GM18907 (cell line): ENCODE results near the gene SNX24.
"Not testable (repeated sequence)": the region's sequence is repeated elsewhere in the genome, so short reads cannot be mapped to it uniquely, and the experiment has no call there.

Experiments used
- ATAC-seq: cut with Tn5 transposase; IDR thresholded peaks from one replicate; pipeline ENCODE4 v1.9.1; 2021; ENCODE audit warnings: mild to moderate bottlenecking, moderate library complexity; ENCODE audit not compliant: unreplicated experiment

Gene SNX24

DNA sequence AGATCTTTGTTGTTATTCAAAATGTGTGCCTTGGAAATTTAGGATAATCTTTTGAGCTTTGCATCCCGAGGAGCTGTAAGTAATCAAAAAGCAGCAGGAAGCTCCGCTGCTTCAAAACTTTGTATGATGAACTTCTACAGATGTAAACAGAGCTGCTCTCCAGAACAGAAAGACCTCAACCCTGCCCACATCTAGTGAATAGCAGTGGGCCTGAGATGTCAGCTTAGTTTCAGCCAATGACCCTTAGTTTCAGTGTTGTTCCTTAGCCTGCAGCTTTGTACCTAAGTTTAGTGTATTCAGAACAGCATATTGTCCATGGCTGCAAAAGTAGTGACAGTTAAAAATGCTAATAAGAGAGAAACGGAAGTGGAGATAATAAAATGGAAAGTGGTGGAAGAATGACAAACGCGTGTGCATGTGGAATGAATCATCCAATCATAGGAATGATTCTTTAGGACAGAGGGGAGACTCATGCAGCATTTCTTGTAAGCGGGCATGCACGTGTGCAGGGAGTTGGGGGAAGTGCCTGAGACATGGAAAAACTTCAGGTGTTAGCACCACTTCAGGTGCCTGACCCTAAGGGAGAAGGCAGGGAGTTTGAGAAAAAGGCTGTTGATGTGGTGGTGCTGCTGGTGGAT is 24.9 kb downstream of the SNX24 start:
- ATAC-seq = no peak

DNA sequence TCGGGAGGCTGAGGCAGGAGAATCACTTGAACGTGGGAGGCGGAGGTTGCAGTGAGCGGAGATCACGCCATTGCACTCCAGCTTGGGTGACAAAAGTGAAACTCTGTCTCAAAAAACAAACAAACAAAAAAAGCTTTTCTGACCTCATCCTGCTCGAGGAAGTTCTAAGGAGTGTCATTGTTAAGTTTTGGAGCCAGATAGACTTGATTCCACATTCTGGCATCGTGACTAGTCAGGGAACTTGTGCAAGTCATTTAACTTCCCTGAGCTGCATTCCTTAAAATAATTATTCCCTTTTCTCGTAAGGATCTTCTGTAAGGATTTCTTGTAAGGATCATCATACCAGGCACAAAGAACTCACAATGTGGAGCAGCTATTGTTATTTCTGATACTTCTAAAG is 26.2 kb downstream of the SNX24 start:
- no peak for ATAC-seq

- ATAC-seq = no peak
Measured at GRCh38 chr5:122874179-122874875, 28.9 kb downstream of the SNX24 start.

DNA sequence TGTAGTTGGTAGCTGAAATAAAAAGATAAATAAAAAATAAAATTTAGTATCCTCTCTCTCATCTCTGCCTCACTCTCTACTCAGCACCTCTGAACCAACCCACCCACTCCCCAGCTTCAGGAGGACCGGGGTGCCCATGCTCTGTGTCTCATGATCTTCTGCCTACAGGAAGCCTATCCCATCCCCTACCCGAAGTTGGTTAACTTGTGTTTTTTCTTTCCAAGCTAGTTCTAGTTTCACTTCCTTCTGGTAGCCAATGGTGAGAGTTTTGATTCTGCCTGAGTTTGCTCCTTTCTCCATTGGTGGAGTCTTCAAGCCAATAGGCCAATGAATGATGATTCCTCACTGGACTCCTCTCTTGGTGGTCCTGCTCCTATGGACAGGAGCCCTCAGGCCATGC is 32.1 kb downstream of the SNX24 start:
- ATAC-seq = peak; percentile 63

DNA sequence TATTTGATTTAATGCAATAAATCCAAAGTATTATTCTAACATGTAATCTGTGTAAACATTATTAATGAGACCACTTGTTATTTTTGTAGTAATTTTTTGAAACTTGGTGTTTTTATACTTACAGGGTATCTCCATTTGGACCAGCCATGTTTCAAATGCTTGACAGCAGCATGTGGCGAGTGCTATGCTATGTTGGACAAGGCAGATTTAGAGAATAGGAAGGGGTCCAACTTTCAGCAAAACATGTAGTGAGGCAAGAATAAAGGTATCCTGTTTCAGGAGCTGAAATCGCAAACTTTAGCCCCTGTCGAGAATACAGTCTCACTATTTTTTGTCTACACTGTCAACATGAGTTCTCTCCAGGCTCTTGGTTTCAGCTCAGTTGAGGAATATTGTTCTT is 33.7 kb downstream of the SNX24 start:
- no peak for ATAC-seq

GRCh38 chr5:122880170-122880689 is 34.8 kb downstream of the SNX24 start:
- no peak for ATAC-seq

DNA sequence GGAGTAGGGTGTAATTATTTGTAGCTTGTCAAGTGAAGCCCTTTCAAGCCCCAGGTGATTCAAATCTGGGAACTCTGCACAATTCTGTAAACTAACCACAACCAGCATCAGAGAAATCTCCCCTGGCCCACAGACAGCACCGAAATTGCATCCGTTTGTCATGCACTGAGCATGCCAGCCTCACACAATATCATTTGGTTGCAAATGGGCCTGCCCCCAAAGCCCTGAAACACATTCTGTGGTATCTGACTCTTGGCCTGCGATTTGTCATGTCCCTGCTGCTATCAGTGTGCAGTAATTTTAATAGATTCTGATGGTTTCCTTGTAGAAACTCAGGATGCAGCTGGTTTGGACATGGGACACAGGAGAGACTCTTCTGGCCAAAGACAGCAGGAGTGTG is 35.3 kb downstream of the SNX24 start:
- ATAC-seq = peak; percentile 67

- ATAC-seq = peak; percentile 56
Measured at GRCh38 chr5:122882831-122883230, 37.4 kb downstream of the SNX24 start.

DNA sequence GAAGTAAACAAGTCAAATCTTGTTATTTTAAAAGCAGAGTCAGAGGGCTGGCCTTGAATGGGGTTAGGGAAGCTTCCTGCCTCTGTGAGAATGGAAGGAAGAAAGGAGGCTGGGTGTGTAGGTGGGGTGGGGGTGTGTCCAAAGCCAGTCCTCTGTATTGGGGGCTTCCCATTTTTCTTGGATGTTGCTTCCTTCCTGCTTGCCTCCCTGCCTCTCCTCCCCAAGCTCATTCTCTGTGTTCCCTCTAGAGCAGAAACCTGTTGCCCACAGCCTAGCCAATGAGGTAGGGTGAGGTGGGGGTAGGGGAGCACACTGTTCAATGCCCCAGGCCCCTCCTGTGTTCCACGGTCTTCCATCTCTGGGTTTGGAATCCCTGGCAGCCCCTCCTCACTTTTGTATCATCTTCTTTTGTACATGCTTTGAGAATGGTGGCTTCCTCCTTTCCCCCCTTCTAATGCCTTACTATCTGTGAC is 39.7 kb downstream of the SNX24 start:
- no peak for ATAC-seq

- no peak for ATAC-seq
Measured at GRCh38 chr5:122885891-122886290, 40.5 kb downstream of the SNX24 start.

DNA sequence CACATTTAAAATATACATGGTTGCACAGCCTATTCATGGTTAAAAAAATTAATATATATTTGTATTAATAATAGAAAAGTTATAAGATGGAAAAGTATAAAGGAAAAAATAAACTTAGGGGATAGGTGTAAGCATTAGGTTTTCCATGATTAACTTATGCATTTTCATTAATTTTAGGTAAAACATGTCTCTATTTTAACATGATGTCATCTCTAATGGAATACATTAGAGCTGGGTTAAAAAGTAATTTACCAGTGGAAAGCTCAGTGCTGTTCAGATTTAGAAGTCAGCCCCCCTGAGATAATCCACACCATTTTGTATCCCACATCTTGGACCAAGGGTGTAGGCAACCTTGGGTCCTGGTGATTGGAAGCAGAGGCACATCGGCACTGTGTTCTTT is 49.7 kb downstream of the SNX24 start:
- no peak for ATAC-seq

DNA sequence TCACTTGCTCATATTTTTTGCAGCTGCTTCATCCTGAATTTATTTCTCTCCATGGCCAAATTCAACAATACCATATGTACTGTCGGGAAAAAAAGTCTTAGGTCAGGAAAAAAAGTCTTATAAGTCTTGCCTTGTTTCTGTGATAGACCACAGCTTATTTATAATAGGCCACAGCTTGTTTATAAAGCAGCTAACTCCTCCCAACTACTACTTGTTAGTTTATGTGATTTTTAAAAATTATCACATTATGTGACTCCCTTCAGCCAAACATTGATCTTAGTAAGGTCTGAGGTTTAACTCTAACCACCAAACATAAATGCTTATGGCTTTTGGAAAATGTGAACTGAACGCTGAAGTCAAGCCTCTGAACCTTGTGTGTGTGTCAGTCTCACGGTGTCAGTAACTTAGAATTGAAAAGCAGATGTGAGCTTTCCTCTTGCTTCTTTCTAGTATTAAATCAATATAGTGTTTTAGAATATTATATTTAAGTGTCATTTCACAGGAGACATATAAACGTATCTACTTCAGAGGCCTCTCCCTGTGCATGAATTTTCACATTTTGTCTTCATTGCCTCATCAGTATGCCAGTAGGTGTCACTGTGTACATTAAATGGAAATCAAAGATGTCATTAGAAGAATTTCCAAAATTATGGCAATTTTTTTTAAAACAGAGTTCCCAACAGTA is 51.3 kb downstream of the SNX24 start:
- ATAC-seq = peak; percentile 60

GRCh38 chr5:122897283-122897602 is 51.8 kb downstream of the SNX24 start:
- ATAC-seq = no peak

DNA sequence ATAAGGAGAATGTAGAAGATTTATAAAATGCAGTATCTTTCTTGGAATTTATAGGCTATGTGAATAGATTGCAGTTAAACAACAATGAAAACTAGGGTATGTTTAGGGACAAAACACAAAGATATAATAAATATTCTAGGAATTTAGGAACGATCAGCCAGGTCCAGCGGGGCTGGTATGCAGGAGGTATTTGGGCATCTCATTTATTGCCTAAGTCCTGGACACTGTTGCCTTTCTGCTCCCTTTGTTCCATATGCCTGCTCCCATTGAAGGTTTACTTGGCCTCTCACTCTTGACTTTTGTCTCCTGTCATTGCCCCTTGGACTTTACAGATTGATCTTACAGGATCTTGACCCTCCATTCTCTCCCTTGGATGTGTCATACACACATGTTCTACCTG is 55.9 kb downstream of the SNX24 start:
- no peak for ATAC-seq

DNA sequence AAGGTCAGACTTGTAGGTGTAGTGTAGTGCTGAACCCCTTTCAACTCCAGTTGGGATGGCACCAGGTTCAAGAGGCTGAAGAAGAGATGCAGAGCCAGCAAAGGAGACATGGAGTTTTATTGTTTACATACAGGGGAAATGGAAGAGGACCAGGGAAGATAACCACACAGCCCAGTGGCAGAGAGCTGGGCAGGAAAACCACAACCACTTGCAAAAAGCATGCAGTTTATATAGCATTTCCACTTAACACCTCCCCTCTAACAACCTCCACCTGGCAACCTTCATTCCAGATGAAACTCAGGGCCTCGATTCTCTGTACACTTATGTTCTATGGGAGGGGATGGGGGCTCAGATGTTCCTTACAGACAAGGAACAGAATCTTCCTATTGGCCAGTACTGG is 56.9 kb downstream of the SNX24 start:
- no peak for ATAC-seq

GRCh38 chr5:122906768-122907167 is 61.4 kb downstream of the SNX24 start:
- ATAC-seq = no peak

- ATAC-seq = no peak
Measured at GRCh38 chr5:122907276-122907675, 61.9 kb downstream of the SNX24 start.

DNA sequence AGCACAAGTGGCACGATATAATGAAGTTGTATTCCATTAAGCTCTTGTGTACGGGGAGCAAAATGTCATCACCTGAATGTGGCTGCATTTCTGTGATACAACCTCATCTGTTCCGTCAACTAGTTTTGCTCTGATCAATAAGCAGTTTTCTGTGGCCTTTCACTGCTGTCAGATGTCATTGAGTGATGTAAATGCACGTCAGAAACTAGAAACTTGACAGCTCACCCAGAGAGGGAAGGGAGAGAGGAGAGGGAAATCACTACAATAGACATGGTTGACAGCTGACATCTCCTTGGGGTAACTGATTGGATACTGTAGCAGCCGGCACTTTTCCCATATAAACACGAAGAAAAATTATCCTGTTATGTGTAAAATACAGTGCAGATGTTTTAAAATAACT is 62.7 kb downstream of the SNX24 start:
- ATAC-seq = no peak

DNA sequence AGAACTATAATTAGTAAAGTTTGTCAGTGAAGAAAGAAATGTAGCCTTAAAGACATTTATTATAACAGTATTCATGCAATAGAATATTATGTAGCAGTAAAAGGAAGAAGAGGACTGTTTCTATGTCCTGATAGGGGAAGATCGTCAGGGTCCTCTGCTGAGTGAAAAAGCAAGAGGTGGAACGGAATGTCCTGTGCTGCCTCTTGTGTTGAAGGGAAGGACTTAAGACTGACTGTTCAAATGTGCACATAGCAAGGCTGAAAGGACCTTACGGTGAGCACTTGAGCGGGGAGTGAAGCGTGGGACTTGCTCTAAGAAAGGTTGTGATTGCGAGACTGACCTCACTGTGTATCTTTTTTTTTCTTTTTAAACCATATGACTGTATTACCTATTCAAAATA is 63.2 kb downstream of the SNX24 start:
- ATAC-seq = no peak

GRCh38 chr5:122909470-122910100 is 64.2 kb downstream of the SNX24 start:
- ATAC-seq = no peak

- not testable (repeated sequence) for ATAC-seq
Measured at GRCh38 chr5:122913436-122913835, 68.0 kb downstream of the SNX24 start.
